ENCODE measurements around the gene GIMD1. TPM values are rescaled to one million over a fixed set of nuclear protein-coding genes. Genes with fewer than 3 reads are reported as not detected.

GIMD1 gene
- total RNA-seq, 1 experiment from 2014 or later, result not detected

GRCh38 chr4:106333186-106333585 lies 35.4 kb downstream of the GIMD1 start:
- no peak overlapping the region for H3K4me3 ChIP-seq (ENCODE audit: low read depth in 2 of 2, low read length in 2 of 2)
- TF ChIP-seq SIN3A (IDR thresholded peaks at IDR 0.05; ENCODE audit: borderline replicate concordance, insufficient read depth, low read depth, low read length), result no peak
- no peak for TF ChIP-seq REST (IDR thresholded peaks at IDR 0.05; ENCODE audit: insufficient read depth in 1 of 2, low read depth in 2 of 2, low read length in 1 of 2)
- TF ChIP-seq TCF7L2 (IDR thresholded peaks at IDR 0.05; ENCODE audit: low read depth, low read length), result no peak
- TF ChIP-seq POLR2AphosphoS5 (IDR thresholded peaks at IDR 0.05; ENCODE audit: low read depth, low read length), result no peak
- TF ChIP-seq CTCF (IDR thresholded peaks at IDR 0.05), result no peak
- CTCF ChIA-PET, result no interaction called here
- no TSS peak for BruUV-seq (replicated peaks)
- H3K9me3 ChIP-seq (ENCODE audit: control insufficient read depth, insufficient read depth, low read depth, low read length), result no peaks in the 10 kb centered on the region
- H3K36me3 ChIP-seq (ENCODE audit: control insufficient read depth, insufficient read depth, low read length), result peaks cover 20% of the 10 kb centered on the region; the same call in 1 of the 2 replicates
- H3K27ac ChIP-seq (ENCODE audit: low read length), result no peak overlapping the region
- POLR2A ChIA-PET, result no interaction called here
- DNase-seq (ENCODE audit: low read depth, low spot score) (no peak), ATAC-seq (no peak)
- no peaks in the 10 kb centered on the region for H3K4me1 ChIP-seq (ENCODE audit: control insufficient read depth, insufficient read depth, low read length)
- intact Hi-C loops (cut with micrococcal nuclease; ENCODE audit: unreplicated experiment), result no loop called here
- no peaks in the 10 kb centered on the region for H3K27me3 ChIP-seq (ENCODE audit: control insufficient read depth, insufficient read depth, low read length)
- in situ Hi-C loops (cut with HindIII; ENCODE audit: low pct_unique_long_range_greater_than_20kb, low sequenced_read_pairs), result no loop called here

- BruUV-seq (replicated peaks), result no TSS peak
- in situ Hi-C loops (cut with HindIII; ENCODE audit: low pct_unique_long_range_greater_than_20kb, low sequenced_read_pairs), result no loop called here
- intact Hi-C loops (cut with micrococcal nuclease; ENCODE audit: unreplicated experiment), result no loop called here
- no peak overlapping the region for H3K27ac ChIP-seq (ENCODE audit: low read length)
- H3K27me3 ChIP-seq (ENCODE audit: control insufficient read depth, insufficient read depth, low read length), result no peaks in the 10 kb centered on the region
- H3K9me3 ChIP-seq (ENCODE audit: control insufficient read depth, insufficient read depth, low read depth, low read length), result no peaks in the 10 kb centered on the region
- no peak overlapping the region for H3K4me3 ChIP-seq (ENCODE audit: low read depth in 2 of 2, low read length in 2 of 2)
- H3K4me1 ChIP-seq (ENCODE audit: control insufficient read depth, insufficient read depth, low read length), result no peaks in the 10 kb centered on the region
- no peak for TF ChIP-seq TCF7L2 (IDR thresholded peaks at IDR 0.05; ENCODE audit: low read depth, low read length)
- no peak for TF ChIP-seq SIN3A (IDR thresholded peaks at IDR 0.05; ENCODE audit: borderline replicate concordance, insufficient read depth, low read depth, low read length)
- TF ChIP-seq POLR2AphosphoS5 (IDR thresholded peaks at IDR 0.05; ENCODE audit: low read depth, low read length), result no peak
- peak; percentile 54; the same call in 1 of the 2 replicates for TF ChIP-seq CTCF (IDR thresholded peaks at IDR 0.05)
- TF ChIP-seq REST (IDR thresholded peaks at IDR 0.05; ENCODE audit: insufficient read depth in 1 of 2, low read depth in 2 of 2, low read length in 1 of 2), result no peak
- peak; percentile 78; the same call in 1 of the 2 replicates for ATAC-seq
- POLR2A ChIA-PET, result no interaction called here
- H3K36me3 ChIP-seq (ENCODE audit: control insufficient read depth, insufficient read depth, low read length), result peaks cover 31% of the 10 kb centered on the region
- CTCF ChIA-PET, result interaction anchor here (0.5 to 0.7 kb wide), 2 partner anchors 9 to 480 kb away, joined by 3 to 4 read pairs; no protein-coding TSS in a partner anchor
- no peak for DNase-seq (ENCODE audit: low read depth, low spot score)
Observed at GRCh38 chr4:106329041-106329618, 39.4 kb downstream of the GIMD1 start.

Measured in Panc1 (cell line).